Activated CD8-positive, alpha-beta memory T cell treated with anti-CD3 and anti-CD28 coated beads for 4 hours (primary cell): ENCODE results near the gene AACS.
"Not testable (repeated sequence)": the region's sequence is repeated elsewhere in the genome, so short reads cannot be mapped to it uniquely, and the experiment has no call there.

Source experiments
- DNase-seq, 2 donors: peaks; one replicate each; pipeline ENCODE4 v3.0.0-alpha.2; 2020; ENCODE audit warnings: low read depth in 2 of 2

AACS gene, protein sequence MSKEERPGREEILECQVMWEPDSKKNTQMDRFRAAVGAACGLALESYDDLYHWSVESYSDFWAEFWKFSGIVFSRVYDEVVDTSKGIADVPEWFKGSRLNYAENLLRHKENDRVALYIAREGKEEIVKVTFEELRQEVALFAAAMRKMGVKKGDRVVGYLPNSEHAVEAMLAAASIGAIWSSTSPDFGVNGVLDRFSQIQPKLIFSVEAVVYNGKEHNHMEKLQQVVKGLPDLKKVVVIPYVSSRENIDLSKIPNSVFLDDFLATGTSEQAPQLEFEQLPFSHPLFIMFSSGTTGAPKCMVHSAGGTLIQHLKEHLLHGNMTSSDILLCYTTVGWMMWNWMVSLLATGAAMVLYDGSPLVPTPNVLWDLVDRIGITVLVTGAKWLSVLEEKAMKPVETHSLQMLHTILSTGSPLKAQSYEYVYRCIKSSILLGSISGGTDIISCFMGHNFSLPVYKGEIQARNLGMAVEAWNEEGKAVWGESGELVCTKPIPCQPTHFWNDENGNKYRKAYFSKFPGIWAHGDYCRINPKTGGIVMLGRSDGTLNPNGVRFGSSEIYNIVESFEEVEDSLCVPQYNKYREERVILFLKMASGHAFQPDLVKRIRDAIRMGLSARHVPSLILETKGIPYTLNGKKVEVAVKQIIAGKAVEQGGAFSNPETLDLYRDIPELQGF

DNA sequence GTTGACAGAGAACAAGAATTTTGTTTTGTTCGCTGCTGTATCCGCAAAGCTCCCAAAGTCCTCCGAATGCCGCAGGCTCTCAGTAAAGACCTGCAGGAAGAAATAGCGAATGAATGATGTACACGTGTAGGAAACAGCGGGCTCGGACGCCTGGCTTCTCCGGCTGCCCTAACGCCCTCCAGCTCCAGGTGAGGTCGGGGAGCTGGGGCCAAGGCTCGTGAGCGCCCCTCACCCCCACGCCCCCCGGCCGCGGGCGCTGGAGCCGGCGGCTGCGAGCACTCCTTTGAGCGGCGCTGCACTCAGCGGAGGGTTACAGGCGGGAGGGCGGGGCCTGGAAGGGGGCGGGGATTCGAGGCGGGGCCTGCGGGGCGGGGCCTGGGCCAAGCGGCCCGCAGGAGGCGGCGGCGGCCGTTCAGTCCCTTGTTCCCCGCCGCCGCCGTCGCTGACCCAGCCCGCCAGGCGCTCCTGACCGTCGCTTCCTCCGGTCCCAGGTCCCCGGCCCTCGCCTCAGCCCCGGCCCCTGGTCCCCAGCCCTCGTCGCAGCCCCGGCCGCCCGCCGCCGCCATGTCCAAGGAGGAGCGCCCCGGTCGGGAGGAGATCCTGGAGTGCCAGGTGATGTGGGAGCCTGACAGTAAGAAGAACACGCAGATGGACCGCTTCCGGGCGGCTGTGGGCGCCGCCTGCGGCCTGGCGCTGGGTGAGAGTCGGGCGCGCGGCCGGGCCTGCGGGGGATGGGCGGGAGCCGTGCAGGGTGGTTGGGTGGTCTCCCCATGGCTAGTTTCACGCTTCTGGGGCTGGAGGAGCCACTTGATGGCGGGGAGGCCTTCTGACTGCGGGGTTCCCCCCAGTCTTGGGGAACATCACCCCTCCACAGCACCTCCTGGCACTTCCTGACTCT lies at the start of gene AACS:
TSS of gene AACS (plus strand) at position 415 of the 898 bp plus-strand sequence. CDS start at position 565, 150 bp downstream.
- peak; percentile 44 to 52 for DNase-seq

DNA sequence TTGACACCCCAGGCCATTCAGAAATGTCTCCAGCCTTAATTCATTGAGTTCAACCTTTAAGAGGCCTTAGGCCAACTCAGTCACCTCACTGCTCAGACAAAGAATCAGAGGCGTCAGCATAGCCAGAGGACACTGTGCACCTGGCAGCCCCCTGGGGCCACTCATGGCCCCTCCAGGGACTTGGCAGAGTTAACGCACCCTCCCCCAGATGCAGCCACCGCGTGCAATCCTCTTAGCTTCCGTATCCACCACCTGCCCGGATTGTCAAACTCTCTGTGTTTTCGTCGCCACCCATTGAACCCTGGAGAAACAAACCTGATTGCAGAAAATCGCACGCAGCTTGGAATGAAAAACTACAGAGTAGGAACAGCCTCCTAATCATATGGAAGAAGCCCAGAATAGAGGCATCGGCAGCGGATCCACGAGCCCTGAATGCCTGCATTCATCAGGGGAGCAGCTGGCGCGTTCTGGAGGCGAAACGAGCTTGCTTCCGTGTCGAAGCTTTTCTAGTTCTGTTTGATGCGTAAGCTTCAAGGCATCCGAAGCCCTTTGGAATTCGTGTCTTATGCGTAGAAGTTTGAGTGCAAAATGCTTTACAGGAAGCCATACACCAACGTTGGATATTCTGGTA lies 49.4 kb upstream of the AACS start:
- DNase-seq: no peak

DNA sequence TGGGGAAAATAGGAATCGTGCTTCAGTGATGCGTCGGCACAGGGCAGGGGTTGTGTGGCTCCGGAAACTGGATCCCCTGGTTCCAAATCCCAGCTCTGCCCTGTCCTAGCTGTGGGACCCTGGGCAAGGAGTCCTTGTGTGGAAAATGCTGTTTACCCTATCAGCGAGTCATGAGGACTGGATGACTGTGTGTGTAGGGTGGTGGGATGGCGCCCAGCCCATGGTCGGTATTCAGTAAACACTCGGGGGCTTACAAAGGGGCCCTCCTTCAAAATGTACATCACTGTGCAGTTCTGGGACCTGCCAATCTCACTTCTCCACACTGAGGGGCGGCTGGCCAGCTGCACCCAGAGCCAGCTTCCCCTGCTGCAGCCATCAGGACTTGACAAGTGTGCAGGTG lies 47.4 kb upstream of the AACS start:
- DNase-seq: no peak

DNA sequence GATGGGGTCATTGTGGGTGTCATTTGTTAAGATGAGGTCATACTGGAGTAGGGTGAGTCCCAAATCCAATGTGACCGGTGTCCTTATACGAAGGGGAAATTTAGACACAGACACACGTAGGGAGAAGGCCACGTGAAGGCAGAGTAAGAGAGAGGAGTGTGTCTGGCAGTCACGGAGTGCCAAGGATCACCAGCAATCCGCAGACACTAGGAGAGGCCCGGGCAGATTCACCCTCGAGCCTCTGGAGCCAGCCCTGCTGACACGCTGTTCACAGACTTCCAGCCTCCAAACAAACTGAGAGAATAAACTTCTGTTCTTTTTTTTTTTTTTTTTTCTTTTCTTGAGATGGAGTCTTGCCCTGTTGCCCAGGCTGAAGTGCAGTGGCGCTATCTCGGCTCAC lies 46.9 kb upstream of the AACS start:
- DNase-seq: no peak

DNA sequence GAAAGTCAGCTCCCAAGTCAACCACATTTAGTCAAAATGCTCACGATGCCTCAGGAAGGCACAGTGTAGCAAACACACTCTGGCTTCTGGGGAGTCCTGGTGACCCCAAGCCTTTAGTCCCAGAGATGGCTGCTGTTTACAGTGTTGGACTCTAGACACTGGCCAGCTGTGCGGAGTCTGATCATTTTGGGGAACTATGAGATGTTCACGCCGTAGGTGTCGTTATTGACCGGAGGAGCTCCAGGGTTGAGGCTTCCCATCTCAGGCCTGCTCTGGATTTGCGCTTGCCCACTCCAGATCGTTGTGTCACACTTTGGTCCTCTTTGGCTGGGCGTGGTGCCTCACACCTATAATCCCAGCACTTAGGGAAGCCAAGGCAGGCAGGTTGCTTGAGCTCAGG lies 44.1 kb upstream of the AACS start:
- no peak for DNase-seq

DNA sequence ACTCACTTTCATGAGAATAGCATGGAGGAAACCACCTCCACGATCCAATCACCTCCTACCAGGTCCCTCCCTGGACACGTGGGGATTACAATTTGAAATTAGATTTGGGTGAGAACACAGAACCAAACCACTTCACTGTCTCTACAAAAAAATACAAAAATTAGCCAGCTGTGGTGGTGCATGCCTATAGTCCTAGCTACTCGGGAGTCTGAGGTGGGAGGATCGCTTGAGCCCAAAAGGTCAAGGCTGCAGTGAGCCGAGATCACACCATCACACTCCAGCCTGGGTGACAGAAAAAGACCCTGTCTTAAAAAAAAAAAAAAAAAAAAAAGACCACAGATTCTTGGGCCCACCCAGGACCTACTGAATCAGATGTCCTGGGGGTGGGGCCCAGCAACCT lies 43.5 kb upstream of the AACS start:
- DNase-seq: no peak

DNA sequence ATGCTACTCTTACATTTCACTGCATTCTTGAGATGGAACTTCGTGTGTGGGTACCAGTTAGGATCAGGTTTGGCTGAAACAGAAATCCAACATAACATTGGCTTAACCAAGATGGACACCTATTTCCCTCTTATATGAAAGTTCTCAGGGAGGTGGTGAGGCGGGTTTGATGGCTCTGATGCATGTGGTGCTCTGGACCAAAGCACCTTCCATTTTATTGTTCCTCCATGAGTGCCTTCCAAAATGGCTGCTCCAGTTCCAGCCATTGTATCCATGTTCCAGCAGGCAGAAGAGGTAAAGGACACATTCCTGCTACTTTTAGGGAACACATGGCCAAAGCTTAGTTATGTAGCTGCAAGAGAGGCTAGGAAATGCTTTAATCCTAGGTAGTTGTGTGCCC lies 42.2 kb upstream of the AACS start:
- no peak for DNase-seq

DNA sequence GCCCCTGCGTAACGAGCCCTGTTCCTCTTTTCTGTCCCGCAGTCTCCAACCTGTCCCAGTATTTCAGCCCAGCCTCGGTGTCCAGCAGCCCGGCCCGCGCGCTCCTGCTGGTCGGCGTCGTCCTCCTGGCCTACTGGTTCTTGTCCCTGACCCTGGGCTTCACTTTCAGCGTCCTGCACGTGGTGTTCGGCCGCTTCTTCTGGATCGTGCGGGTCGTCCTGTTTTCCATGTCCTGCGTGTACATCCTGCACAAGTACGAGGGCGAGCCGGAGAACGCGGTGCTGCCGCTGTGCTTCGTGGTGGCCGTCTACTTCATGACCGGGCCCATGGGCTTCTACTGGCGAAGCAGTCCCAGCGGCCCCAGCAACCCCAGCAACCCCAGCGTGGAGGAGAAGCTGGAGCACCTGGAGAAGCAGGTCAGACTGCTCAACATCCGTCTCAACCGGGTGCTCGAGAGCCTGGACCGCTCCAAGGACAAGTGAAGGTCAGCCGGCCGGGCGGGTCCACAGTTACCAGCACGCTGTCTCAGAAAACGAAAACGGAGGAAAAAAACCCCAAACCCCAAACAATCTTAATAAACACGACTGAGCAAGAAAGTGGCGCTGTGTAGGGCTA lies 40.2 kb upstream of the AACS start:
- no peak for DNase-seq

DNA sequence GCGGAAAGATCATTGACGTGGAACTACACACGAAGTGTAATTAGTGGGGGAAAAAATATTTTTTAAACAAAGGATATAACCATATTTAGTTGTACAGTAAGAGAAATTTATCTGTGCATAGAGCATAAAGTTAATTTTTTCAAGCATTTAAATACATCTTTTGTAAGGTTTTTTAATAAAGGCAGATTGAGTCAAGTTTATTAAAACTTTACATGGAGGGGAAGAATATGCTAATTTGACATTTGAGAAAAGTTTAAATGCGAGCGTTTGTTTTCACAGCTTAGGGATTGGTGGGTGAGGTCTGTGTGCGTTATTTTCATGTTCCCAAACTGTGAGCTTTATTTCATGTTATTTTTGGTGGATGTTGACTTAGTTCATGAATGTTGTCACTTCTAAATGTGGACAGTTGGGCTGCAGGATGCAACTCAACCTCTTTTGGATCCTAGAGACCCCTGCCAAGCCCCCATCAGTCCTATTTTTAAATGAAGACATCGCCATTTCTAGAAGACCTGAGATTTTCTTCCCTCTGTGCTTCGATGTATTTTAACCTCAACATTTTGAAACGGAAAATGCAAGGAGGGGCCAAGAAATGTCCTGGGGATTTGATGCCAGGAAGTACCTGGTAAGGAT lies 39.5 kb upstream of the AACS start:
- DNase-seq: no peak

DNA sequence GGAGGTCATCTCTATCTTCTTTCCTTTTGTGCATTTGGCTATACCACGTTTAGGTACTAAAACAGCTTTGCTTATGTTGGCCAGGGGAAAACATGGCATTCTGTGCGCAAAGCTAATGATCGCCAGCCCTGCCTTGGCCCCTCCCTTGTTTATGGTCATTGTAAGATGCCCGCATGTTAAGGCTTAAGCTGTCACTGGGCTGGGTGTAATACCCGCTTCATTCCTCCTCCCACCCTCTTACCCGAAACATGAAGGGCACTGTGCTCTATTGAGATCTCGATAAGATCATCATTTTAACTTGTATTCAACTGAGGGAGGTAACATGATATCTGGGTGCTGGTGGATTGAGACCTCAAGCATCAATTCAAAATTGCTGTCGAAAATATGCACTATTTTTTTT lies 37.1 kb upstream of the AACS start:
- no peak for DNase-seq

DNA sequence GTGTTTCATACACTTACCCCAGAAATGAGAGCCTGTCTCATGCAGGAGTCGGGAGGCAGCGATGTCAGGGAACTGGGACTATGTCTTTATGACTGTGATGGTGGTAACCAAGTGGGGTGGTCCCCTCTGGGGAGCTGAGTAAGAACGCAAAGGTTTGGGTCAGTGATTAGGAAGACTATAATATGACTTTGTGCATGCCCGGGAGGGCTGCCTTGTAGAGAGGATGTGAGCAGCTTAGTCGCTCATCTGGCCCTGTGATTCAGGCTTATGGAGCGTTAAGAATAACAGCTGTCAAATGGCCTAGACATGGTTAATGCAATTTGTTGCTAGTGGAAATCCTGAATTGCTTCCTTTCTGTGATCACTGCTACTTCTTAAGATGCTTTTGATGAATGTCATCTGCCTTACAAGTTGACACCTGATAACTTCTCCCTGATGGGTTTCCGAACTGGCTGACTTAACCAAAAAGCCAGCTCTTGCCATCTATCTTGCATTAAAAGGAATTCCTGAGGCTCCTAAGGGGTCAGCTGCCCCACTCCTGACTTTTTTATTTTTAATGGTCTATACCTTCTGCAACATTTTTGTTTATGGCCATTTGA lies 35.4 kb upstream of the AACS start:
- DNase-seq: no peak

DNA sequence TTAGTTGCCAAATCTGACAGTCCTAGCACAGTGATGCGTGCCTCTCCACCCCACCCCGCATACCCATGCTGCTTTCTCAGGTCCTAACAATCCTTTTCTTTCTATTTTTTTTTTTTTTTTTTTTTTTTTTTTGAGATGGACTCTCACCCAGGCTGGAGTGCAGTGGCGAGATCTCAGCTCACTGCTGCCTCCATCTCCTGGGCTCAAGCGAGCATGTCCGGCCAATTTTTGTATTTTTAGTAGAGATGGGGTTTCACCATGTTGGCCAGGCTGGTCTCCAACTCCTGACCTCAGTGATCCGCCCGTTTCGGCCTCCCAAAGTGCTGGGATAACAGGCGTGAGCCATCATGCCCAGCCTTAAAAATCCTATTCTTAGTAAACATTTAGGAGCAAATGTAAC lies 33.8 kb upstream of the AACS start:
- not testable (repeated sequence) for DNase-seq

DNA sequence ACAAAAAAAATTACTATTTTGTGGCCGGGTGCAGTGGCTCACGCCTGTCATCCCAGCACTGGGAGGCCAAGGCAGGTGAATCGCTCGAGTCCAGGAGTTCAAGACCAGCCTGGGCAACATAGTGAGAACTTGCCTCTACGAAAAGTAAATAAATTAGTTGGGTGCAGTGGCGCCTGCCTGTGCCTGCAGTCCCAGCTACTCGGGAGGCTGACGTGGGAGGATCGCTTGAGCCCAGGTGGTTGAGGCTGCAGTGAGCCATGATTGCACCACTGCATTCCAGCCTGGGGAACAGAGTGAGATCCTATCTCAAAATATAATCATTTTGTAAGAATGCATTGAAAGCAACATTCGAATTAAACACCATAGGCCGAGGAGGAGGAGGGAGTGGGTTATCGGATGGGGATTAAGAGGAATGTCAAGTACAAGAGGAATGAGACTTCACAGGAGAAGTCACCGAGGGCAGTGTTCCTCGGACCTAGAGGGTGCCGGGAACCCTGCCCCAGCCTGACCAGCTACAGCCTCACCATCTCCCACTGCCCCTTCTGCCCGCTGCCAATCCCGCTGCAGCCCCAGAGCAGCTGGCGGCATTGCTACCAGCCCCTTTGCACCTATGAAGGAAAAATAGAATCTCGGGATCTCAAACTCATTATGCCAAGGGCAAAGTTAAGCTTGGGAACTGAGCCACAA lies 32.6 kb upstream of the AACS start:
- DNase-seq: no peak

DNA sequence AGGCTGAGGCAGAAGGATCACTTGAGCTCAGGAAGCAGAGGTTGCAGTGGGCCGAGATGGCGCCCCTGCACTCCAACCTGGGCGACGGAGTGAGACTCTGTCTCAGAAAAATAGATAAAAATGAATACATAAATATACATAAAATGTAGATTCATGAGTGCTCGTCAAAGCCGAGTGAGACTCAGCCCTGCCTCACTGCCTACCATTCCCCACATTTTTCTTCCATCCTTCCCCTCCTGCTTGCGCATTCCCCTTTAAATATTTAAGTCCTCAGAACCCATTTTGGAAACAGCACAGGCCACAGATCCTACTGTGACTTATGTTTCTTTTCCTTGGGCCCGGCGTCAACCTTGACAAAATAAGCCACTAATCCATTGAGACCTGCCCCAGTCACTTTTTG lies 31.9 kb upstream of the AACS start:
- DNase-seq: no peak

DNA sequence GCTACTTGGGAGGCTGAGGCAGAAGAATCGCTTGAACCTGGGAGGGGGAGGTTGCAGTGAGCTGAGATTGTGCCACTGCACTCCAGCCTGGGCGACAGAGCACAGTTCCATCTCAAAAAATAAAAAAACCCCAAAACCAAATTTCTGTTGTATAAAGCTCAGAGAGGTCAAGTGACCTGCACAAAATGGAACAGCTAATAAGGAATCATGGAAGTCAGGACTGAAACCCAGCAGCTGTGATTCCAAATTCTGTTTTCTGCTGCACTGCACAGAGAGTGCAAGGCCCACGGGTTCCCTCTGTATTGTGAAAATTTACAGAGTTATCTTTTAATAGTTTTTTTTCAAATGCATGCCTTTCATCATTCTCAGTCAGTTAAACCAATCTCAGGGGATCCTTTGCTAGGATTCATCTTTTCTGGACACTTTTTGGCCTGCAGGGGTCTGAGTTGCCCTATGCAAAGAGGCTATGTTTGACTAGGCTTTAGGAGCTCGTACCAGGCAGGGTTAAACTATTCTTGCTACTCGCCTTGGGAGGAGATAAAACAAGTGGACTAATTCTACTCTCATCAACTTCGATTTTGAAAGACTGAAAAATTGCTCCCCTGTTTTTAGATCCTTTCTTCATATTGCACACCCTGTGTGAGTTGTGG lies 26.1 kb upstream of the AACS start:
- no peak for DNase-seq

DNA sequence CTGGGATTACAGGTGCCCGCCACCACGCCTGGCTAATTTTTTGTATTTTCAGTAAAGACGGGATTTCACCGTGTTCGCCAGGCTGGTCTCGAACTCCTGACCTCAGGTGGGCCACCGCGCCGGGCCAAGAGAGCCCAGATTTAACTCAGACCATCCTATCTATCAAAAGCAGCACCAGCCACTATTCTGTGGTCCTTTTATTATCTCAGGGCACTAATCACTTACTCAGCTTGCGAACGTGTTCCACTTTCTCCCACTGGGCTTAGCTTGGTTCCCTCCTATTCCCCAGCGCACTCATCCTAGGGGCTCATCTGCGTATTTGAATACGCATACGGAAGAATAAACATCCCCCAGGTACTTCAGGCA lies 16.2 kb upstream of the AACS start:
- DNase-seq: no peak

DNA sequence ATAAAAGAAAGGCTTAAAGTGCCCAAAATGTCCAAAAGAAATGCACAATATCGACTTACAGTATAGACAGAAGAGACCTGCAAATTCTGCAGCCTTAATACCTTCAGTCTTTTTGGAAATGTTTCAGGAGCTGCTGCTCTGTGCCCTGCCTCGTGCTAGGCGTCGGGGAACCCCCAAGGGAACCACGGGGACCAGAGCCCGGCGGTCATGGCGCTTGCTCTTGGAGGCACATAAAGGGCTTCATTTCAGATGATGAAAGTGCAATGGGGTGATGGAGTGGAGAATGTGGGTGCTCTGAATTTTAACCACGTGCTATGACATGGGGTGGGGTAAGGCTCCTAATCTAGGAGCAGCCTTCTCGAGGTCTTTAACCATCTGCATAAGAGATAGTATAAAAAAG lies 14.8 kb upstream of the AACS start:
- no peak for DNase-seq

DNA sequence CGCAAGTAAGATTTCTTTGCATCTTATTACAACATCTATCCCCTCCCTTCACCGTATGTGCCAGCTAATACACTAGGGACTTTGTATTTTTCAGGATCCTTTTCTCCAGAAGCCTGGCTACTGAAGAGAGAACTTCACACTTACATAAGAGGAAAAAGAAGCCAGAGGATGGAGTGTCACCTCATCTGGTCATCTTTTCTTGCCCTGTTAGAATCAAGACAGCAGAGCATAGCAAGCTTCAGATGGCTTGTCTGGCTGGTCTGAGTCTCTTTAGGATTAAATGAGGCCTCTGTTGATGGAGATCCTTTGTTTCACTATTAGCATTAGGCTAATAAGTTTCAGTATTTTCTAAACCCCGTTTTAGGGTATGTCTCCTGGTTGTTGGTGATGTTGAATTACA lies 14.4 kb upstream of the AACS start:
- DNase-seq: no peak

DNA sequence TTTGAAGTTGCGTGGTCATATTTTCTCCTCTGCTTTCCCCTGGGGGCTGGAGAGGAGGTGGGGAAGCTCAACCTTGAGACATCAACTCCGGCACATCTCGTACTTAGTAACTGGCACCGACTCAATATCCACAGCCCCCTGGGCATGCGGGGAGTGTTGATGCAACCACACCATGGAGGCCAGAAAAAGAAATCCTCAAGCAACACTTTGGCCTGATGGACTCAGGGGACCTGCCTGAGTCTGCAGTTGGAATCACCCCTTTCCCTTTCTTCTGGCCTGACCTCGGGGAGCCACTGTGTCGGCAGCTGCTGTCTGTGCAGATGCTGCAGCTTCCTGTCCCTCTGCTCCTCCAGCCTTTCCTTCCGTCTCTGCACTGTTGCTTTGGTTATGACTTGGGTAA lies 11.4 kb upstream of the AACS start:
- DNase-seq: no peak

DNA sequence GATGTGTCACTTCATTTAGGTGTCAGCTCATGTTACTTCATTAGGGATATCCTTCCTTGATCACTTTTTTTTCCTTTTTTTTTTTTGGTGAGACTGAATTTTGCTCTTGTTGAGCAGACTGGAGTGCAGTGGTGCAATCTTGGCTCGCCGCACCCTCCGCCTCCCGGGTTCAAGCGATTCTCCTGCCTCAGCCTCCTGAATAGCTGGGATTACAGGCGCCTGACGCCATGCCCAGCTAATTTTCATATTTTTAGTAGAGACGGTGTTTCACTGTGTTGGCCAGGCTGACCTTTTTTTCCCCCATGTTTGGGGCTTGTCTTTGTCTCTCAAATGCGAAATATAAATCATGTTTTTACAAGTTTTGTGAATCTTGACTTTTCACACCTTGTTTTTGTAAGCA lies 9.6 kb upstream of the AACS start:
- DNase-seq: no peak
